Transverse colon (tissue), 4 donors: ENCODE results near the gene DPEP2NB. TPM values are rescaled to one million over a fixed set of nuclear protein-coding genes. Genes with fewer than 3 reads are reported as not detected.

Experiments
- DNase-seq: peaks from one replicate; pipeline ENCODE4 v3.0.0-alpha.2; 2019
- H3K27ac ChIP-seq, 4 donors: fragments of 200-600 bp; sonication (generic); 2 replicates each; pipeline ENCODE4 v1.5.1; 2016 to 2018; ENCODE audit warnings: inconsistent platforms in 4 of 4
- H3K27me3 ChIP-seq: fragments of 200-600 bp; sonication (generic); 2 replicates; pipeline ENCODE4 v1.5.1; 2017; ENCODE audit warnings: inconsistent platforms
- H3K36me3 ChIP-seq, 4 donors: fragments of 200-600 bp; sonication (generic); 2 replicates each; pipeline ENCODE4 v1.5.1; 2017 to 2019; ENCODE audit warnings: inconsistent platforms in 4 of 4
- H3K4me1 ChIP-seq, 4 donors: fragments of 200-600 bp; sonication (generic); 2 replicates each; pipeline ENCODE4 v1.5.1; 2017 to 2020; ENCODE audit warnings: inconsistent platforms in 4 of 4
- H3K4me3 ChIP-seq, 4 donors: fragments of 200-600 bp; sonication (generic); 1 replicate in 1 of 4; 2 replicates in 3 of 4; pipeline versions ENCODE4 v1.5.1 to v1.6.1; 2017 to 2019; ENCODE audit warnings: inconsistent platforms in 4 of 4
- H3K9me3 ChIP-seq, 2 donors: fragments of 200-600 bp; sonication (generic); 2 replicates each; pipeline ENCODE4 v1.5.1; 2017 to 2019; ENCODE audit warnings: inconsistent platforms in 2 of 2
- CTCF ChIP-seq, 5 experiments: fragments of 200-600 bp in 3 of 5; fragments of 450-650 bp in 2 of 5; sonication (generic) in 3 of 5; IDR thresholded peaks; 1 replicate in 2 of 5; 2 replicates in 3 of 5; pipeline ENCODE4 v1.5.1; 2016 to 2017; ENCODE audit warnings: antibody characterized with exemption in 5 of 5, inconsistent platforms in 3 of 5, mild to moderate bottlenecking in 2 of 5, moderate library complexity in 1 of 5
- EP300 ChIP-seq: sonication (generic); formaldehyde crosslinking; IDR thresholded peaks from one replicate; pipeline ENCODE4 v1.6.1; 2017; ENCODE audit warnings: antibody characterized with exemption, low read depth
- POLR2A ChIP-seq: fragments of 450-650 bp; IDR thresholded peaks from one replicate; pipeline ENCODE4 v1.6.1; 2016; ENCODE audit warnings: antibody characterized with exemption, mild to moderate bottlenecking, moderate library complexity
- POLR2AphosphoS5 ChIP-seq, 3 donors: sonication (generic); formaldehyde crosslinking; IDR thresholded peaks; one replicate each; pipeline ENCODE4 v1.6.1; 2016; ENCODE audit warnings: antibody characterized with exemption in 3 of 3
- WGBS, 2 donors: methylation state at CpG; one replicate each; pipeline ENCODE4 v1.1.5; 2018; ENCODE audit warnings: low coverage in 1 of 2; 5-methylcytosine and 5-hydroxymethylcytosine counted together
- in situ Hi-C, 4 donors: fragments of 200-750 bp; cut with MboI; loops; one replicate each; pipeline versions ENCODE4 v1.15.0 to v1.15.1; 2017; ENCODE audit warnings: low sequenced_read_pairs in 3 of 4, low pct_ligation_motif_present in 1 of 4, low pct_unique_long_range_greater_than_20kb in 1 of 4
- intact Hi-C: fragments of 100-400 bp; cut with DNase I; formaldehyde crosslinking; loops from one replicate; pipeline ENCODE4 v1.15.1; 2023; ENCODE audit warnings: low total_unique reads
- total RNA-seq, 4 donors: library from RNA; depleted of rRNA; stranded (reverse); fragments of >200 nt; gene quantifications; one replicate each; pipeline ENCODE4 v1.1.0, GENCODE V29; 2016

DPEP2NB gene
- total RNA-seq, 4 donors from 2014 or later = not detected

DNA sequence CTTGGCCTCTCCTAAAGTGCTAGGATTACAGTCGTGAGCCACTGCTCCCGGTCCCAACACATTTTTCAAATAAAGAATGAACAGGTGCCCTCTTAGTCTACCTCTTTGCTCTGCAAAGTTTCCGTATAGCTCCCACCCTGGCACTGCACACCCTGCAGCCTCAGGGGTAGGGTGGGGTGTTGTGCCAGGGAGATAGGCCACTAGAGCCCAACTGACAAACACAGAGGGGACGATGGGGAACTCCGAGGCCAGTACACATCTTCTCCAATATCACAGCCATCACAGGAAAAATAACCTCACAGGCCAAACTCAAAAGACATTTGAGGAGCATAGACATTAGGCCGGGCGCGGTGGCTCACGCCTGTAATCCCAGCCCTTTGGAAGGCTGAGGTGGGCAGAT lies 44.6 kb downstream of the DPEP2NB start:
- 94% methylated on average over 9 of the region's 9 CpGs; no CpG with 5 or more reads in 1 of the 2 donors for WGBS, 2 donors
- no peak for DNase-seq
- no peak overlapping the region for H3K4me3 ChIP-seq
- H3K27ac ChIP-seq = no peak overlapping the region
- H3K9me3 ChIP-seq = no peaks in the 10 kb centered on the region
- in situ Hi-C loops = no loop called here
- H3K4me1 ChIP-seq = peaks cover 11 to 22% (median 16%) of the 10 kb centered on the region in 4 donors
- TF ChIP-seq CTCF (IDR thresholded peaks at IDR 0.05) (no peak), EP300 (no peak), POLR2AphosphoS5 (IDR thresholded peaks at IDR 0.05) (no peak), POLR2A (no peak)
- peaks cover 22% of the 10 kb centered on the region for H3K27me3 ChIP-seq
- intact Hi-C loops = loop anchor here (5.0 kb wide), 1 partner anchor 1676 kb away; no protein-coding TSS in a partner anchor
- H3K36me3 ChIP-seq = no peaks in the 10 kb centered on the region

DNA sequence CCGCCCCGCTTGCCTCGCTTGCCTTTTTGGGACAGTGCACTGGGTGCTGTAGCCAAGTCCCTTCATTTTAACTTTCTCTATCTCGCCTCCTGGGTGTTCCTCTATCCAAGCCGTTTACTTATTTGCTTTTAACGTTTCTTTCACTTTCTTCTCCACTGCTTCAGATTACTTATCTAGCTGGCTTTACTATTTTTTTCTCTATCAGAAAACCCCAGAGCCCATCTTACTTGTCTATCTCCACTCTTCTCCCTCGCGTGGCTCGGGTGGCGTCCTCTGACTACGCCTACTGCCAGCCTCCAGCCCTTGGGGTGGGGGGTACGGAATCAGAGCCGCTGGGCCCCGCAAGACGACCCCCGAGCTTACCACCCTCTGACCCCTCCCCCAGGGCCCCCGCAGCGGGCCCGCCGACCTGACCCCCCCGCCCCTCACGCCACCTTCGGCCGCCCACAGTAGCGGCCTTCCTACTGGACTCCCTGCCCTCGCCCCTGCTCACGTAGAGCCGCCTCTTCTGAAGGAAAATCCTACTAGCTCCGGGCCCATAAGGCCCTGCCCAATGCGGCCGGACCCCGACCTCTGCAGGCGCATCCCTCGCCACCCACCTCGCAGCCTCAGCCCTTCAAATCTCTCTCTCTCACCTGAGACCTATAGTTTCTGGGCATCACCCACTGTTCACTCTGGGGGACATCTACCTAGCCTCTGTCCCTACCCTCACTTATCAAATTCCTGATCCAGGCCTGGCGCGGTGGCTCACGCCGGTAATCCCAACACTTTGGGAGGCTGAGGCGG lies 46.3 kb downstream of the DPEP2NB start:
- Histone ChIP-seq H3K27me3 (peaks cover 22% of the 10 kb centered on the region), H3K9me3 (no peaks in the 10 kb centered on the region), H3K4me1 (peaks cover 12 to 27% (median 21%) of the 10 kb centered on the region in 4 donors), H3K4me3 (peak overlapping the region; percentile 39 to 81 (median 62)), H3K27ac (peak overlapping the region; percentile 90 to 95 (median 94)), H3K36me3 (no peaks in the 10 kb centered on the region)
- in situ Hi-C loops (no loop called here), intact Hi-C loops (loop anchor here (5.0 kb wide), 1 partner anchor 1678 kb away; no protein-coding TSS in a partner anchor)
- no peak for DNase-seq
- no peak for TF ChIP-seq POLR2A
- no peak for TF ChIP-seq POLR2AphosphoS5 (IDR thresholded peaks at IDR 0.05)
- no peak for TF ChIP-seq EP300
- no peak for TF ChIP-seq CTCF (IDR thresholded peaks at IDR 0.05)
- WGBS, 2 donors = 7 to 43% methylated on average over 15 to 36 of the region's 40 CpGs

GRCh38 chr16:67968400-67969253 lies 47.1 kb downstream of the DPEP2NB start, which contains the start of gene SLC12A4:
Gene SLC12A4 (minus strand): TSS chr16:67968637. CDS start chr16:67968553, 84 bp downstream.
- peak; percentile 85 for DNase-seq
- TF ChIP-seq CTCF (IDR thresholded peaks at IDR 0.05) (no peak), EP300 (no peak), POLR2A (peak; percentile 55), POLR2AphosphoS5 (IDR thresholded peaks at IDR 0.05) (peak; percentile 71 to 85 (median 77))
- Histone ChIP-seq H3K9me3 (no peaks in the 10 kb centered on the region), H3K4me1 (peaks cover 12 to 34% (median 21%) of the 10 kb centered on the region in 4 donors), H3K27ac (peak within 1 kb of the TSS; percentile 90 to 95 (median 94)), H3K36me3 (no peaks in the 10 kb centered on the region), H3K4me3 (peak within 1 kb of the TSS; percentile 52 to 82 (median 76)), H3K27me3 (peaks cover 22% of the 10 kb centered on the region)
- in situ Hi-C loops (no loop called here), intact Hi-C loops (no loop called here)
- WGBS, 2 donors = 1% methylated on average over 58 of the region's 78 CpGs; no CpG with 5 or more reads in 1 of the 2 donors

DNA sequence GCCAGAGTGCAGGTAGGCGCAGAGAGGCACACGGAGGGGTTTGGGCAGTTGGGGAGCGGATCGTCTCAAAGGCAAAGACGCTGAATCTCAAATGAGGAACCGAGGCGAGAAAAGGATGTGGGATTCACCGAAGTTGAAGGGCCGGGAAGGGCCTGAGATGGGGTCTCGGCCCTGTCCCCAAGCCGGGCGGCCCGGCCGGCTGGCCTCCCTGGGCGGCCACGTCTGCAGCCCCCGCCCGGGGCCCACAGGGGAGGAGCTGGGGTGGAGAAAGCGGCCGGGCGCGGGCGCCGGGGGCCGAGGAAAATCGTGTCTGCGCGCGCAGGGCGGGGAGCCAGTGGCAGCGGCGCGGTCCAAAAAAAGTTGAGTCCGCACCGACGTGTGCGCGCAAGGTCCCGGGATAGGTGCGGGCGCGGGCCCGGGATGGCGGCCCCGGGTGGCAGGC lies 47.7 kb downstream of the DPEP2NB start:
- H3K27ac ChIP-seq = peak overlapping the region; percentile 90 to 95 (median 94)
- peak; percentile 44 for DNase-seq
- 4% methylated on average over 45 of the region's 45 CpGs; no CpG with 5 or more reads in 1 of the 2 donors for WGBS, 2 donors
- H3K36me3 ChIP-seq = no peaks in the 10 kb centered on the region
- in situ Hi-C loops = no loop called here
- TF ChIP-seq POLR2AphosphoS5 (IDR thresholded peaks at IDR 0.05) (no peak), EP300 (no peak), CTCF (IDR thresholded peaks at IDR 0.05) (no peak), POLR2A (no peak)
- H3K27me3 ChIP-seq = peaks cover 22% of the 10 kb centered on the region
- intact Hi-C loops = no loop called here
- peak overlapping the region; percentile 52 to 82 (median 76) for H3K4me3 ChIP-seq
- no peaks in the 10 kb centered on the region for H3K9me3 ChIP-seq
- H3K4me1 ChIP-seq = peaks cover 15 to 40% (median 22%) of the 10 kb centered on the region in 4 donors
